ENCODE results near the gene GRAP2.

The GRAP2 gene

GRCh38 chr22:39965748-39966147 lies 64.9 kb downstream of the GRAP2 start:
- DNase-seq (ENCODE audit: low read depth in 4 of 4, low spot score in 1 of 4) = no peak

GRCh38 chr22:39966470-39966869 lies 65.6 kb downstream of the GRAP2 start:
- DNase-seq (ENCODE audit: low read depth in 4 of 4, low spot score in 1 of 4) = no peak

- DNase-seq (ENCODE audit: low read depth in 4 of 4, low spot score in 1 of 4) = no peak
These were observed 66.4 kb downstream of the GRAP2 start for GRCh38 chr22:39967103-39967829.

GRCh38 chr22:39967996-39968972 lies 67.4 kb downstream of the GRAP2 start:
- no peak for DNase-seq (ENCODE audit: low read depth in 4 of 4, low spot score in 1 of 4)

- DNase-seq (ENCODE audit: low read depth in 4 of 4, low spot score in 1 of 4) = no peak
These were observed 69.9 kb downstream of the GRAP2 start for GRCh38 chr22:39970742-39971141.

- no peak for DNase-seq (ENCODE audit: low read depth in 4 of 4, low spot score in 1 of 4)
These were observed 71.8 kb downstream of the GRAP2 start for GRCh38 chr22:39972641-39973040.

- DNase-seq (ENCODE audit: low read depth in 4 of 4, low spot score in 1 of 4) = no peak
These were observed 72.8 kb downstream of the GRAP2 start for GRCh38 chr22:39973656-39974055.

GRCh38 chr22:39974065-39974464 lies 73.2 kb downstream of the GRAP2 start:
- no peak for DNase-seq (ENCODE audit: low read depth in 4 of 4, low spot score in 1 of 4)

GRCh38 chr22:39979048-39979447 lies 78.2 kb downstream of the GRAP2 start:
- DNase-seq (ENCODE audit: low read depth in 4 of 4, low spot score in 1 of 4) = no peak

- DNase-seq (ENCODE audit: low read depth in 4 of 4, low spot score in 1 of 4) = no peak
These were observed 78.6 kb downstream of the GRAP2 start for GRCh38 chr22:39979458-39979857.

- DNase-seq (ENCODE audit: low read depth in 4 of 4, low spot score in 1 of 4) = no peak
These were observed 79.7 kb downstream of the GRAP2 start for GRCh38 chr22:39980596-39980995.

- no peak for DNase-seq (ENCODE audit: low read depth in 4 of 4, low spot score in 1 of 4)
These were observed 82.5 kb downstream of the GRAP2 start for GRCh38 chr22:39983346-39983745.

GRCh38 chr22:39984006-39984405 lies 83.1 kb downstream of the GRAP2 start:
- no peak for DNase-seq (ENCODE audit: low read depth in 4 of 4, low spot score in 1 of 4)

GRCh38 chr22:39984746-39985145 lies 83.9 kb downstream of the GRAP2 start:
- no peak for DNase-seq (ENCODE audit: low read depth in 4 of 4, low spot score in 1 of 4)

GRCh38 chr22:39985383-39986035 lies 84.6 kb downstream of the GRAP2 start:
- no peak for DNase-seq (ENCODE audit: low read depth in 4 of 4, low spot score in 1 of 4)

- DNase-seq (ENCODE audit: low read depth in 4 of 4, low spot score in 1 of 4) = no peak
These were observed 87.7 kb downstream of the GRAP2 start for GRCh38 chr22:39988386-39989114.

GRCh38 chr22:39989633-39990032 lies 88.7 kb downstream of the GRAP2 start:
- DNase-seq (ENCODE audit: low read depth in 4 of 4, low spot score in 1 of 4) = no peak

- DNase-seq (ENCODE audit: low read depth in 4 of 4, low spot score in 1 of 4) = no peak
These were observed 89.8 kb downstream of the GRAP2 start for GRCh38 chr22:39990686-39991085.

- no peak for DNase-seq (ENCODE audit: low read depth in 4 of 4, low spot score in 1 of 4)
These were observed 90.4 kb downstream of the GRAP2 start for GRCh38 chr22:39991159-39991860.

GRCh38 chr22:39992088-39992826 lies 91.4 kb downstream of the GRAP2 start:
- no peak for DNase-seq (ENCODE audit: low read depth in 4 of 4, low spot score in 1 of 4)

Data from stimulated activated CD4-positive, alpha-beta T cell treated with anti-CD3 and anti-CD28 coated beads, Interleukin-1b, Interleukin-23, amount 100 ng/mL, for 24 hours (primary cell).